Germinal center (tissue), 1 donor: Measurements from ENCODE around the gene TMEM240.
A peak's percentile ranks its signal among the peaks of the same experiment; 100 is the strongest.
"Not testable (repeated sequence)": the region's sequence is repeated elsewhere in the genome, so short reads cannot be mapped to it uniquely, and the experiment has no call there.

ENCODE experiments used
- DNase-seq: peaks from one replicate; pipeline ENCODE4 v3.0.0; 2012; ENCODE audit warnings: mixed read lengths, low spot score

Gene TMEM240

GRCh38 chr1:1524750-1525383 is 15.6 kb downstream of the TMEM240 start:
- not testable (repeated sequence) for DNase-seq

- not testable (repeated sequence) for DNase-seq
These were observed 16.8 kb downstream of the TMEM240 start for GRCh38 chr1:1523651-1524050.

GRCh38 chr1:1523226-1523625 is 17.2 kb downstream of the TMEM240 start:
- not testable (repeated sequence) for DNase-seq

GRCh38 chr1:1522536-1522935 is 17.9 kb downstream of the TMEM240 start:
- not testable (repeated sequence) for DNase-seq

- no peak for DNase-seq
These were observed 19.1 kb downstream of the TMEM240 start for GRCh38 chr1:1521331-1521730.

- DNase-seq: not testable (repeated sequence)
These were observed 20.5 kb downstream of the TMEM240 start for GRCh38 chr1:1519805-1520505.

GRCh38 chr1:1518621-1519007 is 21.8 kb downstream of the TMEM240 start:
- DNase-seq: not testable (repeated sequence)

GRCh38 chr1:1517973-1518620 is 22.3 kb downstream of the TMEM240 start:
- DNase-seq: no peak

- not testable (repeated sequence) for DNase-seq
These were observed 23.5 kb downstream of the TMEM240 start for GRCh38 chr1:1516923-1517322.

- DNase-seq: not testable (repeated sequence)
These were observed 26.0 kb downstream of the TMEM240 start for GRCh38 chr1:1514376-1514775.

- DNase-seq: not testable (repeated sequence)
These were observed 26.7 kb downstream of the TMEM240 start for GRCh38 chr1:1513675-1514074.

- DNase-seq: peak; percentile 7
These were observed 28.0 kb downstream of the TMEM240 start for GRCh38 chr1:1512425-1512824.

- peak; percentile 95 for DNase-seq
These were observed 28.7 kb downstream of the TMEM240 start, which contains the start of gene ATAD3A for GRCh38 chr1:1511533-1512285. ATAD3A (plus strand) TSS chr1:1512162; CDS start chr1:1512269, 107 bp downstream.

- DNase-seq: no peak
These were observed 29.4 kb downstream of the TMEM240 start for GRCh38 chr1:1510912-1511532.

GRCh38 chr1:1509465-1509850 is 31.0 kb downstream of the TMEM240 start:
- not testable (repeated sequence) for DNase-seq

GRCh38 chr1:1508775-1509464 is 31.5 kb downstream of the TMEM240 start:
- not testable (repeated sequence) for DNase-seq

GRCh38 chr1:1507305-1507704 is 33.1 kb downstream of the TMEM240 start:
- no peak for DNase-seq

GRCh38 chr1:1505801-1506200 is 34.6 kb downstream of the TMEM240 start:
- DNase-seq: not testable (repeated sequence)

- not testable (repeated sequence) for DNase-seq
These were observed 35.0 kb downstream of the TMEM240 start for GRCh38 chr1:1505366-1505798.

GRCh38 chr1:1504777-1505365 is 35.6 kb downstream of the TMEM240 start:
- DNase-seq: peak; percentile 29
